Neuronal stem cell (in vitro differentiated cells): ENCODE data around the gene IRX2.

Experiments
- DNase-seq: peaks from one replicate; pipeline ENCODE4 v3.0.0-alpha.2; 2013; ENCODE audit warnings: low spot score
- H2AFZ ChIP-seq: one replicate; pipeline ENCODE4 v1.6.1; 2013; ENCODE audit warnings: mild to moderate bottlenecking, low read length, inconsistent platforms
- H2AK5ac ChIP-seq: 2 replicates; pipeline ENCODE4 v1.6.1; 2013; ENCODE audit warnings: low read depth, mild to moderate bottlenecking, inconsistent platforms, low read length, moderate library complexity, mixed read lengths
- H2BK120ac ChIP-seq: 2 replicates; pipeline ENCODE4 v1.6.1; 2013; ENCODE audit warnings: low read depth, mild to moderate bottlenecking, inconsistent platforms, low read length, moderate library complexity, mixed read lengths
- H2BK12ac ChIP-seq: one replicate; pipeline ENCODE4 v1.6.1; 2013; ENCODE audit warnings: low read length, inconsistent platforms
- H2BK15ac ChIP-seq: 2 replicates; pipeline ENCODE4 v1.6.1; 2013; ENCODE audit warnings: mild to moderate bottlenecking, low read length, inconsistent platforms, mixed read lengths
- H2BK5ac ChIP-seq: one replicate; pipeline ENCODE4 v1.6.1; 2013; ENCODE audit warnings: inconsistent platforms, mild to moderate bottlenecking, low read length, moderate library complexity
- H3K14ac ChIP-seq: one replicate; pipeline ENCODE4 v1.6.1; 2013; ENCODE audit warnings: low read length, inconsistent platforms
- H3K18ac ChIP-seq: 2 replicates; pipeline ENCODE4 v1.6.1; 2013; ENCODE audit warnings: low read length, inconsistent platforms
- H3K23ac ChIP-seq: 2 replicates; pipeline ENCODE4 v1.6.1; 2013; ENCODE audit warnings: low read depth, mild to moderate bottlenecking, mixed read lengths, low read length, inconsistent platforms; ENCODE audit not compliant: poor library complexity
- H3K27ac ChIP-seq: replicated peaks from 3 replicates; pipeline ENCODE4 v1.5.1; 2013; ENCODE audit warnings: low read length, inconsistent platforms
- H3K27me3 ChIP-seq, 3 experiments: 2 replicates each; pipeline ENCODE4 v1.6.1; 2013; ENCODE audit warnings: low read length in 3 of 3, mild to moderate bottlenecking in 2 of 3, inconsistent platforms in 1 of 3, low read depth in 1 of 3, mixed read lengths in 1 of 3, moderate library complexity in 1 of 3; ENCODE audit not compliant: control insufficient read depth in 3 of 3, insufficient read depth in 3 of 3
- H3K36me3 ChIP-seq, 2 donors: replicated peaks in 1 of 2; 2 replicates each; pipeline ENCODE4 v1.6.1; 2013; ENCODE audit warnings: low read length in 2 of 2; ENCODE audit not compliant: control insufficient read depth in 2 of 2, insufficient read depth in 2 of 2
- H3K4ac ChIP-seq: 2 replicates; pipeline ENCODE4 v1.6.1; 2013; ENCODE audit warnings: inconsistent platforms, mild to moderate bottlenecking, low read length, moderate library complexity
- H3K4me1 ChIP-seq, 2 donors: 1 replicate in 1 of 2; 2 replicates in 1 of 2; pipeline ENCODE4 v1.6.1; 2013; ENCODE audit warnings: low read length in 2 of 2, low read depth in 1 of 2; ENCODE audit not compliant: control insufficient read depth in 2 of 2, insufficient read depth in 1 of 2
- H3K4me2 ChIP-seq: one replicate; pipeline ENCODE4 v1.6.1; 2013; ENCODE audit warnings: mild to moderate bottlenecking, low read length, inconsistent platforms; ENCODE audit not compliant: insufficient read depth, poor library complexity, severe bottlenecking
- H3K4me3 ChIP-seq, 2 donors: 2 replicates each; pipeline ENCODE4 v1.5.1; 2013; ENCODE audit warnings: low read length in 2 of 2, mild to moderate bottlenecking in 2 of 2, inconsistent platforms in 1 of 2, moderate library complexity in 1 of 2
- H3K79me1 ChIP-seq: one replicate; pipeline ENCODE4 v1.6.1; 2013; ENCODE audit warnings: low read depth, mild to moderate bottlenecking, inconsistent platforms, low read length, moderate library complexity
- H3K9ac ChIP-seq: one replicate; pipeline ENCODE4 v1.6.1; 2013; ENCODE audit warnings: mild to moderate bottlenecking, low read depth, low read length, inconsistent platforms; ENCODE audit not compliant: poor library complexity
- H3K9me3 ChIP-seq, 2 donors: replicated peaks in 1 of 2; 2 replicates each; pipeline versions ENCODE3 to v1.6.1; 2013; ENCODE audit warnings: low read length in 2 of 2, mild to moderate bottlenecking in 2 of 2, inconsistent platforms in 1 of 2, low read depth in 1 of 2, mixed read lengths in 1 of 2, moderate library complexity in 1 of 2; ENCODE audit not compliant: control insufficient read depth in 2 of 2, insufficient read depth in 1 of 2
- H4K8ac ChIP-seq: one replicate; pipeline ENCODE4 v1.6.1; 2013; ENCODE audit warnings: low read depth, mild to moderate bottlenecking, inconsistent platforms, low read length, moderate library complexity
- H4K91ac ChIP-seq: one replicate; pipeline ENCODE4 v1.6.1; 2013; ENCODE audit warnings: low read length, low read depth, mild to moderate bottlenecking, inconsistent platforms; ENCODE audit not compliant: poor library complexity
- WGBS, 2 donors: extraction: QIAGEN DNeasy Blood & Tissue Kit; methylation state at CpG; one replicate each; pipeline ENCODE4 v1.1.7; 2013; ENCODE audit warnings: missing lambda C conversion rate in 2 of 2, mixed read lengths in 1 of 2; ENCODE audit not compliant: insufficient read length in 2 of 2, insufficient replicate concordance in 1 of 2; ENCODE audit errors: extremely low coverage in 2 of 2; 5-methylcytosine and 5-hydroxymethylcytosine counted together

IRX2 gene

GRCh38 chr5:2739360-2740050 is 12.0 kb downstream of the IRX2 start:
- no peak overlapping the region for H2AFZ ChIP-seq
- peaks cover 0 to 56% (median 16%) of the 10 kb centered on the region in 3 experiments for H3K27me3 ChIP-seq
- peak overlapping the region; percentile 86 for H3K4me2 ChIP-seq
- no peak overlapping the region for H2AK5ac ChIP-seq
- H2BK15ac ChIP-seq = no peak overlapping the region
- no peak overlapping the region for H3K27ac ChIP-seq
- peak overlapping the region; percentile 77 for H3K23ac ChIP-seq
- peaks cover 0 to 3% of the 10 kb centered on the region in 2 donors for H3K4me1 ChIP-seq
- peaks cover 0 to 51% of the 10 kb centered on the region in 2 donors for H3K9me3 ChIP-seq
- no peak for DNase-seq
- H3K4me3 ChIP-seq = peak overlapping the region in 1 of 2 donors; percentile 71
- peaks cover 0 to 57% of the 10 kb centered on the region in 2 donors for H3K36me3 ChIP-seq
- H4K8ac ChIP-seq = no peak overlapping the region
- peak overlapping the region; percentile 94 for H3K18ac ChIP-seq
- no peak overlapping the region for H3K4ac ChIP-seq
- H2BK120ac ChIP-seq = peak overlapping the region; percentile 79
- H2BK5ac ChIP-seq = peak overlapping the region; percentile 29
- no peak overlapping the region for H4K91ac ChIP-seq
- H3K79me1 ChIP-seq = no peaks in the 10 kb centered on the region
- WGBS, 2 donors = no CpG with 5 or more reads among the region's 68 CpGs
- peak overlapping the region; percentile 19 for H2BK12ac ChIP-seq
- peak overlapping the region; percentile 84 for H3K9ac ChIP-seq
- peak overlapping the region; percentile 33 for H3K14ac ChIP-seq

GRCh38 chr5:2738700-2739359 is 12.6 kb downstream of the IRX2 start:
- H2BK5ac ChIP-seq = peak overlapping the region; percentile 29
- no peak for DNase-seq
- peak overlapping the region; percentile 40 for H2AK5ac ChIP-seq
- no CpG with 5 or more reads among the region's 54 CpGs for WGBS, 2 donors
- peak overlapping the region; percentile 84 for H3K9ac ChIP-seq
- H3K4me2 ChIP-seq = peak overlapping the region; percentile 86
- H3K23ac ChIP-seq = peak overlapping the region; percentile 77
- peaks cover 0 to 44% of the 10 kb centered on the region in 2 donors for H3K9me3 ChIP-seq
- H4K91ac ChIP-seq = no peak overlapping the region
- H3K4me1 ChIP-seq = peaks cover 0 to 3% of the 10 kb centered on the region in 2 donors
- no peaks in the 10 kb centered on the region for H3K79me1 ChIP-seq
- peak overlapping the region; percentile 54 for H2BK15ac ChIP-seq
- H2BK12ac ChIP-seq = peak overlapping the region; percentile 19
- H3K4me3 ChIP-seq = peak overlapping the region in 1 of 2 donors; percentile 71
- H3K27ac ChIP-seq = no peak overlapping the region
- no peak overlapping the region for H3K4ac ChIP-seq
- H3K27me3 ChIP-seq = peaks cover 0 to 52% (median 16%) of the 10 kb centered on the region in 3 experiments
- peak overlapping the region; percentile 94 for H3K18ac ChIP-seq
- peak overlapping the region; percentile 33 for H3K14ac ChIP-seq
- H2BK120ac ChIP-seq = peak overlapping the region; percentile 79
- H3K36me3 ChIP-seq = peaks cover 0 to 51% of the 10 kb centered on the region in 2 donors
- H4K8ac ChIP-seq = no peak overlapping the region
- no peak overlapping the region for H2AFZ ChIP-seq

- Histone ChIP-seq H2AK5ac (peak overlapping the region; percentile 40), H3K27ac (no peak overlapping the region), H3K4ac (no peak overlapping the region), H3K4me3 (no peak overlapping the region), H2BK120ac (no peak overlapping the region), H3K27me3 (peaks cover 0 to 48% (median 16%) of the 10 kb centered on the region in 3 experiments), H3K79me1 (no peaks in the 10 kb centered on the region), H2AFZ (no peak overlapping the region), H2BK12ac (no peak overlapping the region), H4K8ac (no peak overlapping the region), H2BK5ac (no peak overlapping the region), H2BK15ac (peak overlapping the region; percentile 54), H3K36me3 (peaks cover 0 to 45% of the 10 kb centered on the region in 2 donors), H3K14ac (no peak overlapping the region), H3K9me3 (peaks cover 0 to 39% of the 10 kb centered on the region in 2 donors), H3K4me2 (no peak overlapping the region), H3K23ac (peak overlapping the region; percentile 77), H3K9ac (no peak overlapping the region), H4K91ac (no peak overlapping the region), H3K4me1 (no peaks in the 10 kb centered on the region), H3K18ac (no peak overlapping the region)
- no peak for DNase-seq
- no CpG with 5 or more reads among the region's 10 CpGs for WGBS, 2 donors
Observed at GRCh38 chr5:2738156-2738699, 13.2 kb downstream of the IRX2 start.
